Upper lobe of right lung (tissue), 1 donor: ENCODE measurements around the gene GDPD3. TPM values are rescaled to one million over a fixed set of nuclear protein-coding genes. Genes with fewer than 3 reads are reported as not detected.

Experiments used
- ATAC-seq: fragments of 200-7000 bp; cut with Tn5 transposase; one replicate; pipeline ENCODE4 v1.9.1; 2020; ENCODE audit warnings: mild to moderate bottlenecking, moderate library complexity
- DNase-seq: peaks from one replicate; pipeline ENCODE4 v3.0.0-alpha.2; 2020
- H3K27ac ChIP-seq: fragments of 200-600 bp; one replicate; pipeline ENCODE4 v1.8.0; 2022
- H3K27me3 ChIP-seq: fragments of 200-600 bp; one replicate; pipeline ENCODE4 v1.8.0; 2022; ENCODE audit warnings: mild to moderate bottlenecking
- H3K36me3 ChIP-seq: fragments of 200-600 bp; one replicate; pipeline ENCODE4 v1.8.0; 2022
- H3K4me1 ChIP-seq: fragments of 200-600 bp; one replicate; pipeline ENCODE4 v1.8.0; 2022
- H3K4me3 ChIP-seq: fragments of 200-600 bp; one replicate; pipeline ENCODE4 v1.8.0; 2022; ENCODE audit warnings: mild to moderate bottlenecking
- H3K9me3 ChIP-seq: fragments of 200-600 bp; one replicate; pipeline ENCODE4 v1.8.0; 2022
- intact Hi-C: fragments of 100-400 bp; cut with DNase I; formaldehyde crosslinking; loops from one replicate; pipeline ENCODE4 v1.11.0; 2022
- total RNA-seq: library from RNA; stranded (reverse); fragmentation: NEBNext Ultra II Directional; extraction: Animal tissue kit (Norgen Biotek cat#: 25700); gene quantifications from one replicate; pipeline ENCODE4 v1.2.1, GENCODE V29; 2021
- TF ChIP-seq, protein P1 (sequence below): fragments of 200-600 bp; IDR thresholded peaks from one replicate; pipeline ENCODE4 v1.8.0; 2022; ENCODE audit warnings: antibody characterized with exemption
- donor health status: DM: no; HTN: yes; CAD: no; lungs with severe emphysema.

Gene GDPD3
- total RNA-seq, 1 donor from 2014 or later = 11.5 TPM

DNA sequence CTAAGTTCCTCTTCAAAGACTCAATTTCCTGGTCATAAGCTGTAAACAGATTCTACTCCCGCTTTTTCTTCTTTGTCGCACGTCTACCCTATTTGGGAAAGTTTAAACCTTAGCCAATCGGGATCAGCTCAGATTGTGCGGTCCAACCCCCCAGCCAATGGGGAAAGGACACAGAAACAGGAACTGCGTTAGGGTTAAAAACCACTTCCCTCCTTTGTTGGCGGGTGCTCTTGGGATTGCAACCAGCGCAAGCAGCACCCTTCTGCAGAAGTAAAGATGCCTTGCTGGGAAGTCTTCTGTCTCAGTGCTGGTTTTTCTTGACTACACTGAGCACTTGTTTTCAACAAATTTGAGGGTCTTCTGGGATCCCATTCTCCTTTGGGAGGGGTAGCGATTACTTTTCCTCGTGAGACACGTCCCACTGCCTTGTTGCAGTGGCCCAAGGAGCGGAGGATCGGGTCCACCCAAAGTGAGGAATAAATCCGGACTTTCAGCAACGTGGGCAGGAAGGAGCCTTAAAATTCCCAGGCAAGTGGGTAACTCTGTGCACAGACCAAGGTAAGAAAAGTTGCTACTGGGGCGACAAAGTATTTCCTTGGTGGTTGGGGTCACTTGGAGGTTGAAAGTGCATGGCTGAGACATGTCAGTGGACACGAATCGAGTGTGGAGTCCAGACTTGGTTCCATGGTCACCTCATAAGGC lies 16.3 kb downstream of the GDPD3 start:
- TF ChIP-seq, protein P1, sequence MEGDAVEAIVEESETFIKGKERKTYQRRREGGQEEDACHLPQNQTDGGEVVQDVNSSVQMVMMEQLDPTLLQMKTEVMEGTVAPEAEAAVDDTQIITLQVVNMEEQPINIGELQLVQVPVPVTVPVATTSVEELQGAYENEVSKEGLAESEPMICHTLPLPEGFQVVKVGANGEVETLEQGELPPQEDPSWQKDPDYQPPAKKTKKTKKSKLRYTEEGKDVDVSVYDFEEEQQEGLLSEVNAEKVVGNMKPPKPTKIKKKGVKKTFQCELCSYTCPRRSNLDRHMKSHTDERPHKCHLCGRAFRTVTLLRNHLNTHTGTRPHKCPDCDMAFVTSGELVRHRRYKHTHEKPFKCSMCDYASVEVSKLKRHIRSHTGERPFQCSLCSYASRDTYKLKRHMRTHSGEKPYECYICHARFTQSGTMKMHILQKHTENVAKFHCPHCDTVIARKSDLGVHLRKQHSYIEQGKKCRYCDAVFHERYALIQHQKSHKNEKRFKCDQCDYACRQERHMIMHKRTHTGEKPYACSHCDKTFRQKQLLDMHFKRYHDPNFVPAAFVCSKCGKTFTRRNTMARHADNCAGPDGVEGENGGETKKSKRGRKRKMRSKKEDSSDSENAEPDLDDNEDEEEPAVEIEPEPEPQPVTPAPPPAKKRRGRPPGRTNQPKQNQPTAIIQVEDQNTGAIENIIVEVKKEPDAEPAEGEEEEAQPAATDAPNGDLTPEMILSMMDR = no peak
- Histone ChIP-seq H3K9me3 (no peaks in the 10 kb centered on the region), H3K27ac (peak overlapping the region; percentile 94), H3K36me3 (peaks cover 18% of the 10 kb centered on the region), H3K4me3 (peak overlapping the region; percentile 84), H3K27me3 (no peaks in the 10 kb centered on the region), H3K4me1 (peaks cover 36% of the 10 kb centered on the region)
- intact Hi-C loops = no loop called here
- no peak for ATAC-seq
- DNase-seq = no peak

DNA sequence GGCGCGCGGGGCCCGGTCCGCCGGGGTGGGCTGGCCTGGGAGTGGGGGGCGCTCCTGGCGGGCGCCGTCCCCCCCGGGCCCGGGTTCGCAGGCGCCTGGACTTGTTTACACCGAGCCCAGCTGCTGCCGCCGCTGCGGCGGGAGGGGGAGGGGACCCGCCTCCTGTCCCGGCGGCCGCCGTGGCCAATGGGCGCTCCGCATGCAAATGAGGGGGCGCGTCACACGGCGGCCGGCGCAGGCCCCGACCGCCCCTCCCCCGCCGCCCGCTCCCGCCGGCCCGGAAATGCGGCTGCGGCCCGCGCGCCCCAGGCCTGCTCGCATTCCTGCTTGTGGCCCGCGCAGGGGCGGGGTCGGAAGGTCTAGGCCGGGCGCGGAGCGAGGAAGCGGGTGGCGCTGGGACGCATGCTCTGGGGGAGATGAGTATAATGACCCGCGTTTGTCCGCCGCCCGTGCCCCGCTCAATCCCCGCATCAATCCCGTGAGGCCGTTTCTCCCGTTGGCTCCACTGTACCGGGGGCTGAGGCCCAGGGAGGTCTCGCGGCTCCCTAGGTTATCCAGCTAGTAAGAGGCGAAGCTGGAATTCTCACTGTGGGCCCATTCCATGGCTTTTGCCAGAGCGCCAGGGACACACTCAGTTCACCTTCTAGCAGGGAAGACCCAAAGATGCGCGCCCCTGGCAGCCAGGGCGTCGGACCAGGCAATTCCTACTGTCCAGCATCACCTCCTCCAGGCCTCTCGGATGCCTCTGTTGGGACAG lies 17.1 kb downstream of the GDPD3 start, which contains the start of gene YPEL3:
YPEL3 (minus strand) TSS at position 109 of the 757 bp plus-strand sequence. CDS start 731 bp downstream, outside the sequence.
- H3K9me3 ChIP-seq = no peaks in the 10 kb centered on the region
- peak; percentile 96 for DNase-seq
- no peaks in the 10 kb centered on the region for H3K27me3 ChIP-seq
- peak; percentile 80 for ATAC-seq
- H3K27ac ChIP-seq = peak within 1 kb of the TSS; percentile 94
- peaks cover 40% of the 10 kb centered on the region for H3K4me1 ChIP-seq
- H3K4me3 ChIP-seq = peak within 1 kb of the TSS; percentile 84
- H3K36me3 ChIP-seq = peaks cover 18% of the 10 kb centered on the region
- TF ChIP-seq, protein P1 = no peak
- intact Hi-C loops = no loop called here

DNA sequence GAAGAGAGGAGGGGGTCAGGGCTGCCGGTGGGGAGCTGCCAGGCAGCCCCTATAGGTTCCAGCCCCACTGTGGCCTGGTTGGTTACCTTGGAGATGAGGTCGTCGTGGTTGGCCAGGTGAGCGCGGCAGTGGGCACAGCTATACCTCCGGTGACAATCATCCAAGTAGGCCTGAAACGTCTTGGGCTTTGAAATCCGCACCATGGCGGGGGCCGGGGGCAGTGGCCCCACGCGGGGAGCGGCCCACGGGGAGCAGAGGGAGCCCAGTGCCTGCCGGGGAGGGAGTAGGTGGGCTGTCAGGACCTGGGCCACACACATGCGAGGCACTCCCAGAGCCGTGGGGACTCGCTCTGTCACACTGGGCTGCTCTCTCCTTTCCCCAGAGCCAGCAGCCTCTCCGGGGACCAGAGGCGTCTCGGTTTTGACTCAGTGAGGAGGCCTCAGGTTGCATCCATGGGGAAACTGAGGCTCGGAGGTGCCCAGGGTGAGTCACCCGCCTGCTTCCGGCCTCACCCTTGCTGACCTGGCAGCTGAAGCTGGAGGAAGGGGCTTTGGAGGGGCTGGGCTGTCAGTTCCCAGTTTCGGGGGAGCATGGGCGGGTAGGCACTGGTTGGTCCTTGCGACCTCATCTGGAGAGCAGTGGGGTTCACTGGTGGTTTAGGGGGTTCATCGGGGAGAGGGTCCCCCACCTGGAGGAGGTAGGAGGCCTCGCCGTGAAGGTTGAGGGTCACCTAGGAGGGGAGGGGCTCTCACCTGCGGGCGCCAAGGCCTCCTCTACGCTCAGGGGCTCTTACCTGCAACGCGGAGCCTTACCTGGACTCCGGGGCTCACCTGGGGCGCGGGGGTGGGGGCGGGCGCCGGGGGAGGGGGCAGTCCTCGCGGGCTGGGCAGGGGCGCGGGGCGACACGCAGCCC lies 17.9 kb downstream of the GDPD3 start:
- TF ChIP-seq, protein P1 = no peak
- H3K27me3 ChIP-seq = no peaks in the 10 kb centered on the region
- peak overlapping the region; percentile 84 for H3K4me3 ChIP-seq
- no peak for ATAC-seq
- peak overlapping the region; percentile 94 for H3K27ac ChIP-seq
- no peaks in the 10 kb centered on the region for H3K9me3 ChIP-seq
- peaks cover 48% of the 10 kb centered on the region for H3K4me1 ChIP-seq
- peaks cover 18% of the 10 kb centered on the region for H3K36me3 ChIP-seq
- intact Hi-C loops = no loop called here
- peak; percentile 72 for DNase-seq

DNA sequence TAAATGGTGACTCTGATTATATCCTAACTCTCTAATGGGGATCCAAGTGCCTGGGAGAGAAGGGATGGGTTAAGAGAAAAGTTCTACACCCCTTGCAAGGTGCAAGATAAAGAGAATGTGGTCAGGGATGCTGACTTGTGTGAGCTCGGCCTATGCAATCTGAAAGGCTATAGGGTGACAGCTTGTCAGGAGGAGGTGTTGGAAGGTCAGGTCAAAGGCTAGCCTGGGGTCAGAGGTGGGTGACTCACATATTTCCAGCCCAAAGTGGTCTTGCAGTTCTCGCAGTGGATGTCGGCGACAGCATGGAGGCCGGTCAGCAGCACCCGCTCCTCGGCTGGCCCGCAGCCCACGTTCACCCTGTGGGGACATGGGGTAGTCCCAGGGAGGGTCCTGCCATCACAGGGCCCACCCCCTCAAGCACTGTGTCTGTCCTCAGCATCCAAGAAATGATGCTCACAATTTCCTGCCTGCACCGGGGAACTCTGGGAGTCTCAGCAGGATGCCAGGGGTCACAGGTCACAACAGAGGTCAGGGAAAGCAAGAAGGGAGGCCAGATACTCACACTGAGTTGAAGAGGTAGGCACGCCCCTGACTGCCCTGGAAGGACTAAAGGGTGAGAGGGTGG lies 18.7 kb downstream of the GDPD3 start:
- peak overlapping the region; percentile 84 for H3K4me3 ChIP-seq
- DNase-seq (no peak), ATAC-seq (no peak)
- intact Hi-C loops = no loop called here
- peaks cover 48% of the 10 kb centered on the region for H3K4me1 ChIP-seq
- H3K36me3 ChIP-seq = peaks cover 18% of the 10 kb centered on the region
- no peaks in the 10 kb centered on the region for H3K9me3 ChIP-seq
- H3K27me3 ChIP-seq = no peaks in the 10 kb centered on the region
- peak overlapping the region; percentile 94 for H3K27ac ChIP-seq
- TF ChIP-seq, protein P1 = no peak
